SK-N-SH treated with all-trans-retinoic acid at 6 μM for 48 hours (cell line): ENCODE data around the gene CENPT.

Experiments used
- ISL1 ChIP-seq: fragments of 250-450 bp; sonication (Bioruptor Pico); IDR thresholded peaks from 2 replicates; pipeline ENCODE4 v2.1.2; 2022; ENCODE audit warnings: mild to moderate bottlenecking, moderate library complexity
- PPARA ChIP-seq: fragments of 250-450 bp; sonication (Bioruptor Pico); IDR thresholded peaks from 2 replicates; pipeline ENCODE4 v1.5.0; 2020; ENCODE audit warnings: mild to moderate bottlenecking, borderline replicate concordance
- RARB ChIP-seq: fragments of 250-450 bp; sonication (Bioruptor Pico); IDR thresholded peaks from 2 replicates; pipeline ENCODE4 v1.8.0; 2021; ENCODE audit warnings: mild to moderate bottlenecking, moderate library complexity
- SNAI2 ChIP-seq: fragments of 250-450 bp; sonication (Bioruptor Pico); IDR thresholded peaks from 2 replicates; pipeline ENCODE4 v1.5.0; 2020; ENCODE audit warnings: mild to moderate bottlenecking, moderate library complexity
- ZFP30 ChIP-seq: fragments of 450-650 bp; formaldehyde crosslinking; IDR thresholded peaks from 2 replicates; pipeline ENCODE4 v1.5.0; 2022; ENCODE audit warnings: mild to moderate bottlenecking, moderate library complexity
- TF ChIP-seq, protein P1 (sequence below): fragments of 250-450 bp; sonication (Bioruptor Pico); IDR thresholded peaks from 2 replicates; pipeline ENCODE4 v1.5.1; 2020; ENCODE audit warnings: low read depth, mild to moderate bottlenecking, moderate library complexity
- TF ChIP-seq, protein P2 (sequence below): fragments of 250-450 bp; sonication (Bioruptor Pico); IDR thresholded peaks from 2 replicates; pipeline ENCODE4 v1.8.0; 2020; ENCODE audit warnings: mild to moderate bottlenecking, moderate library complexity, borderline replicate concordance
- TF ChIP-seq, protein P3 (sequence below): fragments of 250-450 bp; sonication (Bioruptor Pico); IDR thresholded peaks from 2 replicates; pipeline ENCODE4 v1.5.1; 2021; ENCODE audit warnings: mild to moderate bottlenecking, moderate library complexity

DNA sequence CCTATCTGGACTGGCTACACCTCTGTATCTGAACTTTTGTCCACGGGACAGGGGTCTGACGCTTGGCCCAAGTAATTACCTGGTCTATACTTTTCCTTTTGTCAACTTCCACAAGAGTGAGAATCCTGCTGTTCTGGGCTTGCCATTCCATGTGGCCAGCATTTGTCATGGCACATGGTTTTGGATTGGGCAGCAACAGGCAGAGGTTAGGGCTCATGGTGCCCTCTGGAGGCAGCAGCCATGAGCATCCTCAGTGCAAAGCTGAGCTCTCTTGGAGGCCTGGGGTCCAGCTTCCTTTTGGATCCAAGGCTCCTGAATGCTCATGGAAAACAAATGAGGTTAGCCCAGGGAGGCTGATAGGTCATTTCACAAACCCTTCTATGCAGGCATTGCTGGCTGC, 17.8 kb upstream of the CENPT start:
- TF ChIP-seq PPARA (CRISPR knock-in tag) (no peak), RARB (no peak), SNAI2 (CRISPR knock-in tag) (no peak), ZFP30 (CRISPR knock-in tag) (no peak), ISL1 (CRISPR knock-in tag) (no peak)
- TF ChIP-seq, protein P1, sequence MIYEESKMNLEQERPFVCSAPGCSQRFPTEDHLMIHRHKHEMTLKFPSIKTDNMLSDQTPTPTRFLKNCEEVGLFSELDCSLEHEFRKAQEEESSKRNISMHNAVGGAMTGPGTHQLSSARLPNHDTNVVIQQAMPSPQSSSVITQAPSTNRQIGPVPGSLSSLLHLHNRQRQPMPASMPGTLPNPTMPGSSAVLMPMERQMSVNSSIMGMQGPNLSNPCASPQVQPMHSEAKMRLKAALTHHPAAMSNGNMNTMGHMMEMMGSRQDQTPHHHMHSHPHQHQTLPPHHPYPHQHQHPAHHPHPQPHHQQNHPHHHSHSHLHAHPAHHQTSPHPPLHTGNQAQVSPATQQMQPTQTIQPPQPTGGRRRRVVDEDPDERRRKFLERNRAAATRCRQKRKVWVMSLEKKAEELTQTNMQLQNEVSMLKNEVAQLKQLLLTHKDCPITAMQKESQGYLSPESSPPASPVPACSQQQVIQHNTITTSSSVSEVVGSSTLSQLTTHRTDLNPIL (CRISPR knock-in tag), result no peak
- TF ChIP-seq, protein P2, sequence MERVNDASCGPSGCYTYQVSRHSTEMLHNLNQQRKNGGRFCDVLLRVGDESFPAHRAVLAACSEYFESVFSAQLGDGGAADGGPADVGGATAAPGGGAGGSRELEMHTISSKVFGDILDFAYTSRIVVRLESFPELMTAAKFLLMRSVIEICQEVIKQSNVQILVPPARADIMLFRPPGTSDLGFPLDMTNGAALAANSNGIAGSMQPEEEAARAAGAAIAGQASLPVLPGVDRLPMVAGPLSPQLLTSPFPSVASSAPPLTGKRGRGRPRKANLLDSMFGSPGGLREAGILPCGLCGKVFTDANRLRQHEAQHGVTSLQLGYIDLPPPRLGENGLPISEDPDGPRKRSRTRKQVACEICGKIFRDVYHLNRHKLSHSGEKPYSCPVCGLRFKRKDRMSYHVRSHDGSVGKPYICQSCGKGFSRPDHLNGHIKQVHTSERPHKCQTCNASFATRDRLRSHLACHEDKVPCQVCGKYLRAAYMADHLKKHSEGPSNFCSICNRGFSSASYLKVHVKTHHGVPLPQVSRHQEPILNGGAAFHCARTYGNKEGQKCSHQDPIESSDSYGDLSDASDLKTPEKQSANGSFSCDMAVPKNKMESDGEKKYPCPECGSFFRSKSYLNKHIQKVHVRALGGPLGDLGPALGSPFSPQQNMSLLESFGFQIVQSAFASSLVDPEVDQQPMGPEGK, result no peak
- TF ChIP-seq, protein P3, sequence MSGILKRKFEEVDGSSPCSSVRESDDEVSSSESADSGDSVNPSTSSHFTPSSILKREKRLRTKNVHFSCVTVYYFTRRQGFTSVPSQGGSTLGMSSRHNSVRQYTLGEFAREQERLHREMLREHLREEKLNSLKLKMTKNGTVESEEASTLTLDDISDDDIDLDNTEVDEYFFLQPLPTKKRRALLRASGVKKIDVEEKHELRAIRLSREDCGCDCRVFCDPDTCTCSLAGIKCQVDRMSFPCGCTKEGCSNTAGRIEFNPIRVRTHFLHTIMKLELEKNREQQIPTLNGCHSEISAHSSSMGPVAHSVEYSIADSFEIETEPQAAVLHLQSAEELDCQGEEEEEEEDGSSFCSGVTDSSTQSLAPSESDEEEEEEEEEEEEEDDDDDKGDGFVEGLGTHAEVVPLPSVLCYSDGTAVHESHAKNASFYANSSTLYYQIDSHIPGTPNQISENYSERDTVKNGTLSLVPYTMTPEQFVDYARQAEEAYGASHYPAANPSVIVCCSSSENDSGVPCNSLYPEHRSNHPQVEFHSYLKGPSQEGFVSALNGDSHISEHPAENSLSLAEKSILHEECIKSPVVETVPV (CRISPR knock-in tag), result no peak
